Measurements from ENCODE around the gene SCMH1. TPM values are rescaled to one million over a fixed set of nuclear protein-coding genes. Genes with fewer than 3 reads are reported as not detected.
A peak's percentile ranks its signal among the peaks of the same experiment; 100 is the strongest.
"Not testable (repeated sequence)": the region's sequence is repeated elsewhere in the genome, so short reads cannot be mapped to it uniquely, and the experiment has no call there.

The SCMH1 gene
- total RNA-seq, 2 donors from 2014 or later, result 16.4 to 18.3 TPM

DNA sequence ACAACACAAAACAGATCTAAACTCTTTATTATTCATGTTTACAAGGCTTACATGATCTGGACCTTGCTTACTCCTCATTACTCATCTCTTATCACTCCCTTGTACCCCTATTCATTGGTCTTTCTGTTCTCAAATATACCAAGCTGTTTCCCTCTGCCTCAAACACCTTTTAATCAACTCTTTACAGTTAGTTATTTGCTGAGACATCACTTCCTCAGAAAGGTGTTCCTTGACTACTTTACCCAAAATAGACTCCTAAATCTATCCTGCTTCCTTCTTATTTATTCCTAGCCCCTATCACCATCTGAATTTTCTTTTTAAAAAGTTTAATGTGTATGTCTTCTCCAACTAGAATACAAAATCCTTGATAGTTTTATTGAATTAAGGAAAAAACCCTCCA is 120.0 kb downstream of the SCMH1 start:
- H3K9me3 ChIP-seq (ENCODE audit: control insufficient read depth, low read length), result no peaks in the 10 kb centered on the region
- Mint-ChIP-seq H3K36me3 (ENCODE audit: low read depth) (peaks cover 8% of the 10 kb centered on the region), H3K27me3 (ENCODE audit: insufficient read depth) (no peaks in the 10 kb centered on the region), H3K9me3 (peaks cover 13% of the 10 kb centered on the region), H3K4me3 (no peak overlapping the region), H3K27ac (no peak overlapping the region), H3K4me1 (peaks cover 7% of the 10 kb centered on the region)
- no peak for DNase-seq
- H3K27ac ChIP-seq (ENCODE audit: low read depth, low read length), result no peak overlapping the region
- no peak overlapping the region for H3K9ac ChIP-seq (ENCODE audit: extremely low read depth, low read length, poor library complexity, severe bottlenecking)
- peaks cover 23% of the 10 kb centered on the region for H3K27me3 ChIP-seq (ENCODE audit: control insufficient read depth, insufficient read depth, low read length, poor library complexity, severe bottlenecking)
- H3K4me3 ChIP-seq (ENCODE audit: low read length), result no peak overlapping the region
- H3K36me3 ChIP-seq (ENCODE audit: control insufficient read depth, insufficient read depth, low read length), result no peaks in the 10 kb centered on the region
- H3K4me1 ChIP-seq (ENCODE audit: control insufficient read depth, insufficient read depth, low read length), result no peaks in the 10 kb centered on the region
- TF ChIP-seq CTCF (conservative IDR thresholded peaks at IDR 0.05), result no peak

- Mint-ChIP-seq H3K9me3 (peaks cover 14% of the 10 kb centered on the region), H3K27ac (no peak overlapping the region), H3K4me3 (no peak overlapping the region), H3K27me3 (ENCODE audit: insufficient read depth) (no peaks in the 10 kb centered on the region), H3K36me3 (ENCODE audit: low read depth) (peaks cover 8% of the 10 kb centered on the region), H3K4me1 (peaks cover 7% of the 10 kb centered on the region)
- no peak for DNase-seq
- TF ChIP-seq CTCF (conservative IDR thresholded peaks at IDR 0.05), result no peak
- Histone ChIP-seq H3K27ac (ENCODE audit: low read depth, low read length) (no peak overlapping the region), H3K9ac (ENCODE audit: extremely low read depth, low read length, poor library complexity, severe bottlenecking) (no peak overlapping the region), H3K27me3 (ENCODE audit: control insufficient read depth, insufficient read depth, low read length, poor library complexity, severe bottlenecking) (peaks cover 23% of the 10 kb centered on the region), H3K4me1 (ENCODE audit: control insufficient read depth, insufficient read depth, low read length) (no peaks in the 10 kb centered on the region), H3K36me3 (ENCODE audit: control insufficient read depth, insufficient read depth, low read length) (no peaks in the 10 kb centered on the region), H3K9me3 (ENCODE audit: control insufficient read depth, low read length) (no peaks in the 10 kb centered on the region), H3K4me3 (ENCODE audit: low read length) (no peak overlapping the region)
These were observed 123.5 kb downstream of the SCMH1 start for GRCh38 chr1:41118645-41119044.

DNA sequence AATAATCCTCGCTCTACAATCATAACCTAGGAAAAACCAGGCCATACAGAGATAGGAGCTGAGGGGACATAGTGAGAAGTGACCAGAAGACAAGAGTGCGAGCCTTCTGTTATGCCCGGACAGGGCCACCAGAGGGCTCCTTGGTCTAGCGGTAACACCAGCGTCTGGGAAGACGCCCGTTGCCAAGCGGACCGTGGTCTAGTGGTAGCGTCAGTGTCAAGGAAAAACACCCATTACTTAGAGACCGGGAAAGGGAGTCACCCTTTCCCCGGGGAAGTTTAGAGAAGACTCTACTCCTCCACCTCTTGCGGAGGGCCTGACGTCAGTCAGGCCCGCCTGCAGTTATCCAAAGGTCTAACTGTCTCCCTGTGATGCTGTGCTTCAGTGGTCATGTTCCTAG is 124.9 kb downstream of the SCMH1 start:
- H3K9ac ChIP-seq (ENCODE audit: extremely low read depth, low read length, poor library complexity, severe bottlenecking); H3K4me3 ChIP-seq (ENCODE audit: low read length); H3K4me3 Mint-ChIP-seq; H3K4me1 ChIP-seq (ENCODE audit: control insufficient read depth, insufficient read depth, low read length); H3K36me3 ChIP-seq (ENCODE audit: control insufficient read depth, insufficient read depth, low read length); H3K36me3 Mint-ChIP-seq (ENCODE audit: low read depth); H3K27ac ChIP-seq (ENCODE audit: low read depth, low read length); H3K27ac Mint-ChIP-seq; H3K4me1 Mint-ChIP-seq; H3K9me3 ChIP-seq (ENCODE audit: control insufficient read depth, low read length); H3K27me3 Mint-ChIP-seq (ENCODE audit: insufficient read depth): not testable (repeated sequence)
- peak; percentile 47 for DNase-seq
- WGBS, 2 experiments (ENCODE audit: insufficient coverage in 1 of 2, insufficient read length in 1 of 2), result 81 to 86% methylated on average over 6 to 13 of the region's 15 CpGs
- peak; percentile 59 for TF ChIP-seq CTCF (conservative IDR thresholded peaks at IDR 0.05)
- H3K9me3 Mint-ChIP-seq, result peaks cover 14% of the 10 kb centered on the region
- H3K27me3 ChIP-seq (ENCODE audit: control insufficient read depth, insufficient read depth, low read length, poor library complexity, severe bottlenecking), result peaks cover 23% of the 10 kb centered on the region
